ENCODE data around the gene C14orf93. TPM values are rescaled to one million over a fixed set of nuclear protein-coding genes. Genes with fewer than 3 reads are reported as not detected.

Gene C14orf93
- polyA plus RNA-seq, 1 experiment, result 14.7 TPM

DNA sequence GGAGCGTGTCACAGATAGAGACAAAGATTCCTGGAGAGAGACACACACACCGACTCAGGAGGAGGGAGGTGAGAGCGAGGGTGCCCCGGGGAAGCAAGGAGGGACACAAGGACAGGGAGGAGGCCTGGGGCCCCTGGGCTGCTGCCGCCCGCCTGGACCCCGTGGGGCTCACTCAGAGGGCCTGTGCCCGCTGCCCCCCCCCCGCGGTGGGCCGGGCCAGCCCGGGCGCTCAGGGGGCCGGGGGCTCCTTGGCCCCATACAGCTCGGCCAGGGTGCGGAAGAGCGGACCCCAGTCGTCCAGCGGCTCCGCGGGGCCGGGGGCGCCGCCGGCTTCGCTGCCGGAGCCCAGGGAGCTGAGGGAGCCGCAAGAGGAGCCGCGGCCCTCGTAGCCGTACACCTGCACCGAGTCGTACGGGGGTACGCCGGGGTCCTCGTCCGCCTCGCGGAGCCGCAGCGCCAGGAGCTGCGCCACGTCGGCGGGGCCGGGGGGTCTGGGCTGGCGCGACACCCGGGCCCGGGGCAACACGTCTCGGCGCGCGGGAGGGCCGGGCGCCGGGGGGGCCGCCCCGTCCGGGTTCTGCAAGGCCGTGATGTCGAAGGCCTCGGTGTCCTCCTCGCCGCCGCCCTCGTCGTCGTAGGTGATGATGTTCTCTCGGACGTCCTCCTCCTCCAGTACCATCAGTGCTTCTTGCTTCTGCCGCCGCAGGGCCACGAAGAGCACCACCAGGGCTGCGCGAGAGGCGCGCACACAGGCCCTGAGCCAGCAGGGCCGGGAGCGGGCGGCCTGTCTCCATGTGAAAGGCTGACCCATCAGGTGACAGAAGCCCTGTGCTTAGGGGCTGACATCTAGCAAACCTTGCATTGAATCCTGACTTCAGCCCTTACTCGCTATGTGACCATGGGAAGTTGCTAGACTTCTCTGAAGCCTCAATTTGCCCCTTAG, 38.1 kb upstream of the C14orf93 start:
- ChIA-PET CTCF (interaction anchor here (0.7 to 19.2 kb wide), 6 partner anchors 7 to 58 kb away, joined by 3 to 539 read pairs (median 4); partner anchors contain the start of gene AJUBA), POLR2A (no interaction called here)
- Histone ChIP-seq H3K4me3 (ENCODE audit: low read depth, low read length) (no peak overlapping the region), H3K27me3 (ENCODE audit: control insufficient read depth, insufficient read depth, low read length) (no peaks in the 10 kb centered on the region), H3K36me3 (ENCODE audit: control insufficient read depth, insufficient read depth, low read length) (peaks cover 3% of the 10 kb centered on the region; the same call in 1 of the 2 replicates)
- no peak for DNase-seq (ENCODE audit: low read depth)
- TF ChIP-seq, protein P1, sequence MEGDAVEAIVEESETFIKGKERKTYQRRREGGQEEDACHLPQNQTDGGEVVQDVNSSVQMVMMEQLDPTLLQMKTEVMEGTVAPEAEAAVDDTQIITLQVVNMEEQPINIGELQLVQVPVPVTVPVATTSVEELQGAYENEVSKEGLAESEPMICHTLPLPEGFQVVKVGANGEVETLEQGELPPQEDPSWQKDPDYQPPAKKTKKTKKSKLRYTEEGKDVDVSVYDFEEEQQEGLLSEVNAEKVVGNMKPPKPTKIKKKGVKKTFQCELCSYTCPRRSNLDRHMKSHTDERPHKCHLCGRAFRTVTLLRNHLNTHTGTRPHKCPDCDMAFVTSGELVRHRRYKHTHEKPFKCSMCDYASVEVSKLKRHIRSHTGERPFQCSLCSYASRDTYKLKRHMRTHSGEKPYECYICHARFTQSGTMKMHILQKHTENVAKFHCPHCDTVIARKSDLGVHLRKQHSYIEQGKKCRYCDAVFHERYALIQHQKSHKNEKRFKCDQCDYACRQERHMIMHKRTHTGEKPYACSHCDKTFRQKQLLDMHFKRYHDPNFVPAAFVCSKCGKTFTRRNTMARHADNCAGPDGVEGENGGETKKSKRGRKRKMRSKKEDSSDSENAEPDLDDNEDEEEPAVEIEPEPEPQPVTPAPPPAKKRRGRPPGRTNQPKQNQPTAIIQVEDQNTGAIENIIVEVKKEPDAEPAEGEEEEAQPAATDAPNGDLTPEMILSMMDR (IDR thresholded peaks at IDR 0.05; ENCODE audit: insufficient read depth, low read depth, low read length), result no peak

DNA sequence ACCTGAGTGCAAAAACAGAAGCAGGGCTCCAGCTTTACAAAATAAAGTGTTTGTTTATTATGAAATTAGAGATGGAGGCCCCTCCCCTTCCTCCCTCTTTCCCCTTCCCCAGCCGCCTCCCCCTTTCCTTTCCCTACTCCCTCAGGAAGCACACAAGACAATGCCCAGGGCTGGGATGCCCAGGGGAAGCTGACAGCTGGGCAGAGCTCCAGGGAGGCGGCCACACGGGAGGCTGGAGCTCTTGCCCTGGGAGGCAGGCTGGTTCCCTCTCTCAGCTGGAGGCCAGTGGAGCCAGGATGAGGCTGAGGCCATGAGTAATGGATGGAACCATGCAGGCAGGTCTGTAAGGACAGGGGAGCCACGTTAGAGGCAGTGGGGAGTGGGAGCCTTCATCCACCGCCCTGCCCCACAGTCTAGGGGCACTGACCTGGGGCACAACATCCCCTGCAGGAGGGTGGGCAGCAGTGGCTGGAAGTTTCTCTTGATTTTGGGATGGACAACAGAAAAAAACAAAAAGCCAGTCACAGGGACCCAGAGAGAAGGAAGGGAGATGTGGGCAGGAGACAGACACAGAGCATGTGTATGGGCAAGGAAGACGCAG, 37.2 kb upstream of the C14orf93 start:
- POLR2A ChIA-PET, result no interaction called here
- TF ChIP-seq, protein P1 (IDR thresholded peaks at IDR 0.05; ENCODE audit: insufficient read depth, low read depth, low read length), result no peak
- DNase-seq (ENCODE audit: low read depth), result no peak

DNA sequence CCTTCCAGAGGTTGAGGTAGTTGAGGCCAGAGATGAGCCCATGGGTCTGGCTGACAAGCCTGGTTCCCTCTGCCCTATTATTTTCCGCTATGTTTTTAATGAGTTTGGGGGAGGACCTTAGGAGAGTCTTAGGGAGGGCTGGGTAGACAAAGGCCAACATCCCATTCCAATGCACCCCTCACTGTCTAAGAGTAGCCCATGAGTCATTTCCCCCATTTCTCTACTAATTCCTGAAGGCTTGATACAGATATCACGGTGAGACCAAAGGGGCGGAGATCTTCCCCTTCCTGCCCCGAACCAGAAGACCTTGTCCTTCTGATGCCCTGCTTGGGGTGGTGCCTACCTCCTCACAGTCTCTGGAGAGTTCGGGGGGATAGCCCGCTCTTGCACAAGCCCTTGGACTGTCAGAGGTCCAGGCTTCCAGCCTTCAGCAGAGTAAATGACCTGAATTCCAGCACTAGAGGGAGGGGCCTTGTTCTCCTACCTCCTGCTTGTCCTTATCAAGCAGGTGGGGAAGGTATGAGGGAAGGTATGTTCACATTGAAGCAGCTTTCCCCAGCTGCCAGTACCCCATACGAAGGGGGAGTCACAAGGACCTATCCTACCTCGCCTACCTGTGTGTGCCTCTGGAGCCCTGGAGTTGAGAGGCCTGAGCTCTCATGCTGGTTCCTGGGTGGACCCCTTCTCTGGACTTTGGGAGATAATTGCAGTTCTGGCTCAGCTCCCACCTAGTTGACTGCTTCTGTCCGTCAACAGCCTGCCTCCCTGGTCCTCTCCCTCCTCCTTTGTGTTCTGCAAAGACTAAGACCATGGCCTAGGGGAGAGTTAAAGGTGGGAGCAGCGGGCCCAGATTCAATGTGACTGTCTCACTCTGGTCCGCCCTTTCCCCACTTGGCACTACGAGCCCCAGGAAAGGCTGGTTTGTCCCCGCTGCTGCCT, 35.7 kb upstream of the C14orf93 start:
- TF ChIP-seq, protein P1 (IDR thresholded peaks at IDR 0.05; ENCODE audit: insufficient read depth, low read depth, low read length), result no peak
- H3K27me3 ChIP-seq (ENCODE audit: control insufficient read depth, insufficient read depth, low read length), result no peaks in the 10 kb centered on the region
- H3K4me3 ChIP-seq (ENCODE audit: low read depth, low read length), result no peak overlapping the region
- peaks cover 3% of the 10 kb centered on the region; the same call in 1 of the 2 replicates for H3K36me3 ChIP-seq (ENCODE audit: control insufficient read depth, insufficient read depth, low read length)
- DNase-seq (ENCODE audit: low read depth), result no peak
- POLR2A ChIA-PET, result no interaction called here
- CTCF ChIA-PET, result interaction anchor here (0.6 kb wide), 1 partner anchor 50 kb away, joined by 3 read pairs; no protein-coding TSS in a partner anchor

More for the DNA sequence above, 37.2 kb upstream of the C14orf93 start:
- no peaks in the 10 kb centered on the region for H3K27me3 ChIP-seq (ENCODE audit: control insufficient read depth, insufficient read depth, low read length)
- H3K4me3 ChIP-seq (ENCODE audit: low read depth, low read length), result no peak overlapping the region
- CTCF ChIA-PET, result interaction anchor here (0.7 to 1.4 kb wide), 6 partner anchors 8 to 21 kb away, joined by 3 to 5 read pairs (median 3); no protein-coding TSS in a partner anchor
- peaks cover 3% of the 10 kb centered on the region; the same call in 1 of the 2 replicates for H3K36me3 ChIP-seq (ENCODE audit: control insufficient read depth, insufficient read depth, low read length)

DNA sequence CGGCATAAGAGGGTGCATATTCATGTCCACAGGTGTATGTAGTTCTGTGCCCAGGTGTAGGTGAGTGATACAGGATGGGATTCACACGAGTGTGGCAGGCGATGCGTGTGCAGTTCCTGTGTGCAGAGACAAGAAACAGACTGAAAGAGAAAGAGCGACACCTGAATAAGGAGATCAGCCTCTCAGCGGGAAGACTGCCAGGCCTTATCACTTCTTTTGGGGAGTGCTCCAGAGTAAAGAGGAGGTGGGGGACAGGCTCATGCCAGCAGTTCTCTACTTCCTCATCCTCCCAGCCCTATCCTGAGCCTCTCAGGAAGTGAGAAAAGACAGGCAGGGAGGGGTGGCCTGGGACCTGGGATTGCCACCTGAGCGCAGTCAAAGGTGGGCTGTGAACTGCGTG, 34.9 kb upstream of the C14orf93 start:
- Histone ChIP-seq H3K4me3 (ENCODE audit: low read depth, low read length) (no peak overlapping the region), H3K36me3 (ENCODE audit: control insufficient read depth, insufficient read depth, low read length) (peaks cover 3% of the 10 kb centered on the region; the same call in 1 of the 2 replicates), H3K27me3 (ENCODE audit: control insufficient read depth, insufficient read depth, low read length) (no peaks in the 10 kb centered on the region)
- TF ChIP-seq, protein P1 (IDR thresholded peaks at IDR 0.05; ENCODE audit: insufficient read depth, low read depth, low read length), result no peak
- no peak for DNase-seq (ENCODE audit: low read depth)
- POLR2A ChIA-PET, result no interaction called here
- CTCF ChIA-PET, result interaction anchor here (1.5 to 3.2 kb wide), 4 partner anchors 11 to 58 kb away, joined by 3 to 13 read pairs (median 6); no protein-coding TSS in a partner anchor
